ENCODE measurements around the gene TOMM22. TPM values are rescaled to one million over a fixed set of nuclear protein-coding genes. Genes with fewer than 3 reads are reported as not detected.
A peak's percentile ranks its signal among the peaks of the same experiment; 100 is the strongest.

The TOMM22 gene
- polyA plus RNA-seq, 1 experiment: 29.6 TPM

DNA sequence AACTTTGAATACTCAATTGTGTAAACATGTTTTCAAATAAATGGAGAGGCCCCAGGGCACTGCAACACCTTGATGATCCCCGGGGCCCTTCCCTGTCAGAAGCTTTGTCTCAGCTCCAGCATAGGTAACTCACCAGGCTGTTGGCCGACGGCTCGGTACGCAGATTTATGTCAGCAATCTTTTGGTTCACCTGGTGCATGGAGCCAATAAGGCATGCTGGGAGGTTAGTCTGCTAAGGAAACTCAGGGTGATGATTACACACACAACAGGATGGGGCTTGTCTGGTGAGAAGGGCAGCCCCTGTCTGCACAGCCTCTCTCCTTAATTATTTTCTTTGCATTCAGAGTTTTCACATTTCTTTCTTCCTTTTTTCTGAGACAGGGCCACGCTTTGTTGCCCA, 36.3 kb upstream of the TOMM22 start:
- H3K4me3 ChIP-seq (ENCODE audit: low read depth, low read length): no peak overlapping the region
- H3K27me3 ChIP-seq (ENCODE audit: control insufficient read depth, insufficient read depth, low read length): no peaks in the 10 kb centered on the region
- ChIA-PET CTCF (interaction anchor here (0.6 kb wide), 1 partner anchor 125 kb away, joined by 3 read pairs; no protein-coding TSS in a partner anchor), POLR2A (no interaction called here)
- TF ChIP-seq CTCF (IDR thresholded peaks at IDR 0.05; ENCODE audit: insufficient read depth, low read depth, low read length): no peak
- H3K36me3 ChIP-seq (ENCODE audit: control insufficient read depth, insufficient read depth, low read length): no peaks in the 10 kb centered on the region
- DNase-seq (ENCODE audit: low read depth): no peak

GRCh38 chr22:38649841-38650522, 31.8 kb upstream of the TOMM22 start:
- DNase-seq (ENCODE audit: low read depth): no peak
- Histone ChIP-seq H3K36me3 (ENCODE audit: control insufficient read depth, insufficient read depth, low read length) (no peaks in the 10 kb centered on the region), H3K27me3 (ENCODE audit: control insufficient read depth, insufficient read depth, low read length) (no peaks in the 10 kb centered on the region), H3K4me3 (ENCODE audit: low read depth, low read length) (no peak overlapping the region)
- POLR2A ChIA-PET: no interaction called here
- no peak for TF ChIP-seq CTCF (IDR thresholded peaks at IDR 0.05; ENCODE audit: insufficient read depth, low read depth, low read length)
- CTCF ChIA-PET: interaction anchor here (1.4 kb wide), 1 partner anchor 31 kb away, joined by 3 read pairs; no protein-coding TSS in a partner anchor

DNA sequence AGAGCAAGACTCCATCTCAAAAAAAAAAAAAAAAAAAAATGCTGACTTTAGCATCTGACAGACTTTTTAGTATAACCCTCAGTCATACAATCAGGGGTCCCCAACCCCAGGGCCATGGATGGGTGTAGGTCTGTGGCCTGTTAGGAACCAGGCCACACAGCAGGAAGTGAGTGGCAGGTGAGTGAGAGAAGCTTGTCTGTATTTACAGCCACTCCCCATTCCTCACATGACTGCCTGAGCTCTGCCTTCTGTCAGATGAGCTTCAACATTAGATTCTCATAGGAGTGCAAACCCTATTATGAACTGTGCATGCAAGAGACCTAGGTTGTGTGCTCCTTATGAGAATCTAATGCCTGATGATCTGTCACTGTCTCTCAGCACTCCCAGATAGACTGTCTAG, 28.9 kb upstream of the TOMM22 start:
- H3K27me3 ChIP-seq (ENCODE audit: control insufficient read depth, insufficient read depth, low read length): no peaks in the 10 kb centered on the region
- DNase-seq (ENCODE audit: low read depth): no peak
- H3K4me3 ChIP-seq (ENCODE audit: low read depth, low read length): no peak overlapping the region
- ChIA-PET CTCF (interaction anchor here (0.7 to 1.7 kb wide), 2 partner anchors 13 to 29 kb away, joined by 3 to 4 read pairs; partner anchors contain the start of gene TOMM22), POLR2A (no interaction called here)
- TF ChIP-seq CTCF (IDR thresholded peaks at IDR 0.05; ENCODE audit: insufficient read depth, low read depth, low read length): no peak
- no peaks in the 10 kb centered on the region for H3K36me3 ChIP-seq (ENCODE audit: control insufficient read depth, insufficient read depth, low read length)

- POLR2A ChIA-PET: no interaction called here
- H3K36me3 ChIP-seq (ENCODE audit: control insufficient read depth, insufficient read depth, low read length): no peaks in the 10 kb centered on the region
- no peak for DNase-seq (ENCODE audit: low read depth)
- CTCF ChIA-PET: interaction anchor here (0.7 kb wide), 1 partner anchor 13 kb away, joined by 3 read pairs; no protein-coding TSS in a partner anchor
- no peaks in the 10 kb centered on the region for H3K27me3 ChIP-seq (ENCODE audit: control insufficient read depth, insufficient read depth, low read length)
- no peak overlapping the region for H3K4me3 ChIP-seq (ENCODE audit: low read depth, low read length)
- no peak for TF ChIP-seq CTCF (IDR thresholded peaks at IDR 0.05; ENCODE audit: insufficient read depth, low read depth, low read length)
These were observed 28.0 kb upstream of the TOMM22 start for GRCh38 chr22:38653741-38654140.

- H3K36me3 ChIP-seq (ENCODE audit: control insufficient read depth, insufficient read depth, low read length): no peaks in the 10 kb centered on the region
- POLR2A ChIA-PET: no interaction called here
- TF ChIP-seq CTCF (IDR thresholded peaks at IDR 0.05; ENCODE audit: insufficient read depth, low read depth, low read length): no peak
- H3K27me3 ChIP-seq (ENCODE audit: control insufficient read depth, insufficient read depth, low read length): no peaks in the 10 kb centered on the region
- CTCF ChIA-PET: no interaction called here
- no peak for DNase-seq (ENCODE audit: low read depth)
- peak overlapping the region; percentile 80 for H3K4me3 ChIP-seq (ENCODE audit: low read depth, low read length)
These were observed 26.1 kb upstream of the TOMM22 start for GRCh38 chr22:38655519-38656255.
